ENCODE data around the gene CACNA1B. TPM values are rescaled to one million over a fixed set of nuclear protein-coding genes. Genes with fewer than 3 reads are reported as not detected.

Gene CACNA1B
- total RNA-seq, 2 donors from 2014 or later = 3.6 to 7.9 TPM

GRCh38 chr9:138045541-138046490, 168.2 kb downstream of the CACNA1B start:
- H3K4me1 Mint-ChIP-seq = peaks cover 24% of the 10 kb centered on the region
- H3K27ac ChIP-seq (ENCODE audit: low read depth, low read length) = no peak overlapping the region
- H3K36me3 ChIP-seq (ENCODE audit: control insufficient read depth, insufficient read depth, low read length) = no peaks in the 10 kb centered on the region
- H3K4me1 ChIP-seq (ENCODE audit: control insufficient read depth, insufficient read depth, low read length) = no peaks in the 10 kb centered on the region
- no peaks in the 10 kb centered on the region for H3K27me3 ChIP-seq (ENCODE audit: control insufficient read depth, insufficient read depth, low read length, poor library complexity, severe bottlenecking)
- no peak for TF ChIP-seq CTCF (conservative IDR thresholded peaks at IDR 0.05)
- peaks cover 34% of the 10 kb centered on the region for H3K36me3 Mint-ChIP-seq (ENCODE audit: low read depth)
- DNase-seq = peak; percentile 27
- H3K9me3 Mint-ChIP-seq = no peaks in the 10 kb centered on the region
- 79 to 94% methylated on average over 19 to 28 of the region's 28 CpGs for WGBS, 2 experiments (ENCODE audit: insufficient coverage in 1 of 2, insufficient read length in 1 of 2)
- H3K9ac ChIP-seq (ENCODE audit: extremely low read depth, low read length, poor library complexity, severe bottlenecking) = no peak overlapping the region
- no peaks in the 10 kb centered on the region for H3K27me3 Mint-ChIP-seq (ENCODE audit: insufficient read depth)
- no peak overlapping the region for H3K4me3 ChIP-seq (ENCODE audit: low read length)
- H3K9me3 ChIP-seq (ENCODE audit: control insufficient read depth, low read length) = no peaks in the 10 kb centered on the region
- no peak overlapping the region for H3K4me3 Mint-ChIP-seq
- H3K27ac Mint-ChIP-seq = peak overlapping the region; percentile 6

GRCh38 chr9:138046641-138047301, 169.2 kb downstream of the CACNA1B start:
- no peak overlapping the region for H3K4me3 Mint-ChIP-seq
- H3K36me3 Mint-ChIP-seq (ENCODE audit: low read depth) = peaks cover 34% of the 10 kb centered on the region
- no peaks in the 10 kb centered on the region for H3K27me3 ChIP-seq (ENCODE audit: control insufficient read depth, insufficient read depth, low read length, poor library complexity, severe bottlenecking)
- H3K27ac ChIP-seq (ENCODE audit: low read depth, low read length) = no peak overlapping the region
- H3K4me3 ChIP-seq (ENCODE audit: low read length) = no peak overlapping the region
- WGBS, 2 experiments (ENCODE audit: insufficient coverage in 1 of 2, insufficient read length in 1 of 2) = 90 to 94% methylated on average over 11 to 29 of the region's 29 CpGs
- no peak for TF ChIP-seq CTCF (conservative IDR thresholded peaks at IDR 0.05)
- no peak overlapping the region for H3K27ac Mint-ChIP-seq
- no peaks in the 10 kb centered on the region for H3K27me3 Mint-ChIP-seq (ENCODE audit: insufficient read depth)
- H3K4me1 ChIP-seq (ENCODE audit: control insufficient read depth, insufficient read depth, low read length) = no peaks in the 10 kb centered on the region
- peaks cover 17% of the 10 kb centered on the region for H3K4me1 Mint-ChIP-seq
- H3K9me3 ChIP-seq (ENCODE audit: control insufficient read depth, low read length) = no peaks in the 10 kb centered on the region
- no peak overlapping the region for H3K9ac ChIP-seq (ENCODE audit: extremely low read depth, low read length, poor library complexity, severe bottlenecking)
- H3K9me3 Mint-ChIP-seq = no peaks in the 10 kb centered on the region
- H3K36me3 ChIP-seq (ENCODE audit: control insufficient read depth, insufficient read depth, low read length) = no peaks in the 10 kb centered on the region
- peak; percentile 47 for DNase-seq

GRCh38 chr9:138047469-138048040, 170.0 kb downstream of the CACNA1B start:
- H3K36me3 ChIP-seq (ENCODE audit: control insufficient read depth, insufficient read depth, low read length) = no peaks in the 10 kb centered on the region
- no peaks in the 10 kb centered on the region for H3K9me3 ChIP-seq (ENCODE audit: control insufficient read depth, low read length)
- H3K4me1 ChIP-seq (ENCODE audit: control insufficient read depth, insufficient read depth, low read length) = no peaks in the 10 kb centered on the region
- H3K9ac ChIP-seq (ENCODE audit: extremely low read depth, low read length, poor library complexity, severe bottlenecking) = no peak overlapping the region
- Mint-ChIP-seq H3K4me3 (no peak overlapping the region), H3K9me3 (no peaks in the 10 kb centered on the region), H3K4me1 (peaks cover 15% of the 10 kb centered on the region), H3K36me3 (ENCODE audit: low read depth) (peaks cover 37% of the 10 kb centered on the region), H3K27ac (no peak overlapping the region), H3K27me3 (ENCODE audit: insufficient read depth) (no peaks in the 10 kb centered on the region)
- H3K27me3 ChIP-seq (ENCODE audit: control insufficient read depth, insufficient read depth, low read length, poor library complexity, severe bottlenecking) = no peaks in the 10 kb centered on the region
- WGBS, 2 experiments (ENCODE audit: insufficient coverage in 1 of 2, insufficient read length in 1 of 2) = 86 to 98% methylated on average over 6 to 8 of the region's 8 CpGs
- DNase-seq = no peak
- TF ChIP-seq CTCF (conservative IDR thresholded peaks at IDR 0.05) = no peak
- H3K27ac ChIP-seq (ENCODE audit: low read depth, low read length) = no peak overlapping the region
- H3K4me3 ChIP-seq (ENCODE audit: low read length) = no peak overlapping the region

Measured in endodermal cell (in vitro differentiated cells).